Measurements from ENCODE around the gene FOSL2.

GRCh38 chr2:28389399-28390240 is 3.0 kb upstream of the FOSL2 start:
- TF ChIP-seq CTCF (conservative IDR thresholded peaks at IDR 0.05; ENCODE audit: low read depth in 2 of 2) (no peak; a peak in 1 of 4 replicates), POLR2AphosphoS5 (IDR thresholded peaks at IDR 0.05; ENCODE audit: low read depth) (no peak)
